Calu3 (cell line): ENCODE data around the gene STXBP5L. TPM values are rescaled to one million over a fixed set of nuclear protein-coding genes. Genes with fewer than 3 reads are reported as not detected.

ENCODE experiments used
- BruUV-seq: library from RNA; stranded (reverse); fragments of 400-500 nt; replicated peaks from 2 replicates; lab custom pipeline; 2021; lab: Mats Ljungman, UMichigan
- CTCF ChIA-PET: fragments of 300-600 bp; sonication (Branson Sonifier 250); formaldehyde crosslinking; loops from one replicate; lab custom pipeline; 2022; ENCODE audit warnings: antibody characterized with exemption; lab: Charles Lee
- DNase-seq: peaks from one replicate; pipeline ENCODE4 v3.0.0; 2022
- H3K27ac Mint-ChIP-seq: one replicate; pipeline ENCODE4 v1.8.0; 2022; ENCODE audit warnings: mixed read lengths; ENCODE audit not compliant: unreplicated experiment
- H3K27me3 Mint-ChIP-seq: one replicate; pipeline ENCODE4 v1.8.0; 2022; ENCODE audit warnings: mixed read lengths; ENCODE audit not compliant: unreplicated experiment
- H3K36me3 Mint-ChIP-seq: one replicate; pipeline ENCODE4 v1.8.0; 2022; ENCODE audit warnings: mild to moderate bottlenecking, moderate library complexity, mixed read lengths; ENCODE audit not compliant: insufficient read depth, unreplicated experiment
- H3K4me1 Mint-ChIP-seq: one replicate; pipeline ENCODE4 v1.8.0; 2022; ENCODE audit warnings: mild to moderate bottlenecking, low read depth, mixed read lengths; ENCODE audit not compliant: unreplicated experiment
- H3K4me3 Mint-ChIP-seq: one replicate; pipeline ENCODE4 v1.8.0; 2022; ENCODE audit warnings: mild to moderate bottlenecking, low read depth, moderate library complexity, mixed read lengths; ENCODE audit not compliant: unreplicated experiment
- H3K9me3 Mint-ChIP-seq: one replicate; pipeline ENCODE4 v1.8.0; 2022; ENCODE audit warnings: low read depth, mixed read lengths; ENCODE audit not compliant: unreplicated experiment
- CTCF ChIP-seq: fragments of 200-600 bp; IDR thresholded peaks from one replicate; pipeline ENCODE4 v1.8.0; 2022; ENCODE audit warnings: antibody characterized with exemption; ENCODE audit not compliant: unreplicated experiment
- intact Hi-C: fragments of 100-400 bp; cut with micrococcal nuclease; formaldehyde crosslinking; loops from one replicate; pipeline ENCODE4 v1.10.0; 2022; ENCODE audit not compliant: unreplicated experiment
- total RNA-seq: library from RNA; stranded (reverse); gene quantifications from 2 replicates; pipeline ENCODE4 v1.2.3, GENCODE V29; 2022

The STXBP5L gene
- total RNA-seq, 1 experiment from 2014 or later, result not detected

DNA sequence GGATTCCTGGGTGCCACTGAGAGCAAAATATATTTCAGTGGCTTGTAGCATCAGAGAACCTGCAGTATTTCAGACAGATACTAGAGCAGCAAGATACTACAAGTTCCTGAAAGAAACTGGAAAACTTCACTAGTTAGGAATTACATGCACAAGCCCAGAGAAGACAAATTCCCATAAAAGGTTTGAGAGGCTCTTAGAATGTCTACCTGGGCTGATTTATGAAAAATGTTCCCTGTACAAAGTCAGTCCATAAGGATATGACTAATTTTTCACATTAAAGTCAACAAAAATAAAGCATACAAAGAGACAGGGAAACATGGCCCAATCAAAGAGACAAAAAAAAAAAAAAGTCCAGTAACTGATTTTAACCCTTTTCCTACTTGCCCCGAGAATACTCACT is 335.2 kb downstream of the STXBP5L start:
- BruUV-seq, result no TSS peak
- Mint-ChIP-seq H3K36me3 (no peaks in the 10 kb centered on the region), H3K27me3 (no peaks in the 10 kb centered on the region), H3K4me1 (peaks cover 8% of the 10 kb centered on the region), H3K4me3 (no peak overlapping the region), H3K27ac (no peak overlapping the region), H3K9me3 (peaks cover 2% of the 10 kb centered on the region)
- TF ChIP-seq CTCF, result no peak
- no peak for DNase-seq
- CTCF ChIA-PET, result no interaction called here
- intact Hi-C loops, result no loop called here

DNA sequence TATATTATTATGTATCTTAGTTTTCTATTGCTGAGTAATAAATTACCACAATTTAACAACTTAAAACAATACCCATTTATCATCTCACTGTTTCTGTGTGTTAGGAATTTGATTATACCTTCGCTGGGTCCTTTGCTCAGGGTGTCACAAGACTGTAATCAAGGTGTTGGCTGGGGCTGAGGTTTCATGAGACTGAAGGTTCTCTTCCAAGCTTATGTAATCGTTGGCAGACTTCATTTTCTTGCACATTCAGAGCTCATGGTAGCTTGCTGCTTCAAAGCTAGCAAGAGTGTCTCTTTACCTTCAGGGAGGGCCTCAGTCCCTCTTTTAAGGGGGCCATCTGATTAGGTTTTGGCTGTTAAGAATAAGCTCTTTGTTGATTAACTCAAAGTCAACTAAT is 344.7 kb downstream of the STXBP5L start:
- no TSS peak for BruUV-seq
- no peak for TF ChIP-seq CTCF
- H3K4me1 Mint-ChIP-seq, result no peaks in the 10 kb centered on the region
- intact Hi-C loops, result no loop called here
- no peaks in the 10 kb centered on the region for H3K36me3 Mint-ChIP-seq
- H3K27ac Mint-ChIP-seq, result no peak overlapping the region
- no peaks in the 10 kb centered on the region for H3K27me3 Mint-ChIP-seq
- CTCF ChIA-PET, result no interaction called here
- no peak overlapping the region for H3K4me3 Mint-ChIP-seq
- H3K9me3 Mint-ChIP-seq, result no peaks in the 10 kb centered on the region
- DNase-seq, result no peak

DNA sequence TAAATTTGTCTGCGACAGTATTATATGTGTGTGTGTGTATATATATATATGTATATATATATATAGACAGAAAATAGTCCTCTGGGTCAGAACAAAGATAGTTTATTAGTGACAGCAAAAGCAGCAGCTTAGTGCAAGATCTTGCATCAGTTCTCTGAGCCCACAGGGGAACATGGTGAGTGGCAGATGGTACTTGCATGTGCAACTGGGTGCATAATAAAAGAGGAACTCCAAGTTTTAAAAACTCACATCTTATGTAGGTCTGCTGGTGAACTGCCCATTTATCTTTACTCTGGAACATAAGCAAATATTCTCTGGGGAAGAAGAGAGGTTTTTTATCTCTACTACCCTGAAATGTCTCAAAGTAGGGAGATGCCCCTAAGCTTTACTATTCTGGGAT is 361.4 kb downstream of the STXBP5L start:
- TF ChIP-seq CTCF, result no peak
- no TSS peak for BruUV-seq
- intact Hi-C loops, result no loop called here

GRCh38 chr3:121274411-121274810 is 366.4 kb downstream of the STXBP5L start:
- DNase-seq, result no peak
- no peak for TF ChIP-seq CTCF
- H3K4me1 Mint-ChIP-seq, result no peaks in the 10 kb centered on the region
- BruUV-seq, result no TSS peak
- no peak overlapping the region for H3K27ac Mint-ChIP-seq
- intact Hi-C loops, result no loop called here
- no peaks in the 10 kb centered on the region for H3K36me3 Mint-ChIP-seq
- CTCF ChIA-PET, result no interaction called here
- no peak overlapping the region for H3K4me3 Mint-ChIP-seq
- H3K9me3 Mint-ChIP-seq, result no peaks in the 10 kb centered on the region
- no peaks in the 10 kb centered on the region for H3K27me3 Mint-ChIP-seq

More for the DNA sequence above, 361.4 kb downstream of the STXBP5L start:
- H3K27me3 Mint-ChIP-seq, result peaks cover 24% of the 10 kb centered on the region
- DNase-seq, result no peak
- no peak overlapping the region for H3K27ac Mint-ChIP-seq
- H3K9me3 Mint-ChIP-seq, result no peaks in the 10 kb centered on the region
- CTCF ChIA-PET, result interaction anchor here (0.5 to 0.6 kb wide), 2 partner anchors 14 to 62 kb away, joined by 3 to 5 read pairs; no protein-coding TSS in a partner anchor
- no peaks in the 10 kb centered on the region for H3K36me3 Mint-ChIP-seq
- H3K4me3 Mint-ChIP-seq, result no peak overlapping the region
- H3K4me1 Mint-ChIP-seq, result no peaks in the 10 kb centered on the region
